Activated CD8-positive, alpha-beta T cell treated with anti-CD3 and anti-CD28 coated beads, Interleukin-2, amount 10 ng/mL, durations not matched to agents 7 days and 5 days (primary cell): Measurements from ENCODE around the gene ERBB3. TPM values are rescaled to one million over a fixed set of nuclear protein-coding genes. Genes with fewer than 3 reads are reported as not detected.

Experiments
- ATAC-seq: fragments of 150-1000 bp; cut with Tn5 transposase; one replicate; pipeline ENCODE4 v1.10.0; 2021; ENCODE audit warnings: moderate library complexity
- CTCF ChIA-PET: fragments of 350-600 bp; sonication (Branson Sonifier 250); formaldehyde crosslinking; loops from one replicate; lab custom pipeline; 2021; ENCODE audit warnings: antibody characterized with exemption; lab: Charles Lee
- POLR2A ChIA-PET: fragments of 350-600 bp; sonication (Branson Sonifier 250); formaldehyde crosslinking; loops from one replicate; lab custom pipeline; 2021; ENCODE audit warnings: antibody characterized with exemption; lab: Charles Lee
- DNase-seq: peaks from one replicate; pipeline ENCODE4 v3.0.0-alpha.2; 2020
- H3K27ac Mint-ChIP-seq: one replicate; pipeline ENCODE4 v1.8.0; 2021; ENCODE audit warnings: mild to moderate bottlenecking, mixed read lengths
- H3K27me3 Mint-ChIP-seq: one replicate; pipeline ENCODE4 v1.8.0; 2021; ENCODE audit warnings: low read depth, mixed read lengths
- H3K36me3 Mint-ChIP-seq: one replicate; pipeline ENCODE4 v1.8.0; 2021; ENCODE audit warnings: low read depth, mixed read lengths
- H3K4me1 Mint-ChIP-seq: one replicate; pipeline ENCODE4 v1.8.0; 2021; ENCODE audit warnings: low read depth, mixed read lengths
- H3K4me3 Mint-ChIP-seq: one replicate; pipeline ENCODE4 v1.8.0; 2021; ENCODE audit warnings: mild to moderate bottlenecking, mixed read lengths
- H3K9me3 Mint-ChIP-seq: one replicate; pipeline ENCODE4 v1.8.0; 2022; ENCODE audit warnings: mixed read lengths; ENCODE audit not compliant: insufficient read depth
- total RNA-seq, 2 experiments: library from RNA; stranded (reverse); gene quantifications; one replicate each; pipeline ENCODE4 v1.2.3, GENCODE V29; 2021

Gene ERBB3
- total RNA-seq, 2 experiments from 2014 or later: 5.4 to 5.9 TPM

- peaks cover 21% of the 10 kb centered on the region for H3K36me3 Mint-ChIP-seq
- CTCF ChIA-PET: interaction anchor here (0.9 to 9.3 kb wide), 3 partner anchors 29 to 384 kb away, joined by 3 to 148 read pairs (median 5); partner anchors contain the start of gene SMARCC2
Measured at GRCh38 chr12:56122637-56123036, 42.7 kb downstream of the ERBB3 start.

GRCh38 chr12:56124133-56124532, 44.2 kb downstream of the ERBB3 start:
- no peak for DNase-seq
- Mint-ChIP-seq H3K9me3 (no peaks in the 10 kb centered on the region), H3K4me1 (peaks cover 57% of the 10 kb centered on the region), H3K27me3 (no peaks in the 10 kb centered on the region), H3K27ac (peak overlapping the region; percentile 4), H3K36me3 (peaks cover 25% of the 10 kb centered on the region), H3K4me3 (no peak overlapping the region)
- POLR2A ChIA-PET: interaction anchor here (0.7 to 8.7 kb wide), 3 partner anchors 36 to 65 kb away, joined by 3 to 77 read pairs (median 4); partner anchors contain the start of genes MYL6 and SMARCC2
- CTCF ChIA-PET: interaction anchor here (0.7 to 9.3 kb wide), 9 partner anchors 20 to 386 kb away, joined by 3 to 148 read pairs (median 5); partner anchors contain the start of genes MYL6, MYL6B, PA2G4 and SMARCC2
- ATAC-seq: no peak

More at GRCh38 chr12:56122637-56123036, 42.7 kb downstream of the ERBB3 start:
- H3K27ac Mint-ChIP-seq: no peak overlapping the region
- no peaks in the 10 kb centered on the region for H3K9me3 Mint-ChIP-seq
- POLR2A ChIA-PET: interaction anchor here (8.7 kb wide), 1 partner anchor 38 kb away, joined by 77 read pairs; the partner anchor contains the start of gene MYL6
- H3K4me3 Mint-ChIP-seq: no peak overlapping the region
- H3K4me1 Mint-ChIP-seq: peaks cover 67% of the 10 kb centered on the region
- DNase-seq (no peak), ATAC-seq (no peak)
- no peaks in the 10 kb centered on the region for H3K27me3 Mint-ChIP-seq

- H3K36me3 Mint-ChIP-seq: peaks cover 39% of the 10 kb centered on the region
- ChIA-PET POLR2A (interaction anchor here (0.6 to 8.7 kb wide), 10 partner anchors 8 to 95 kb away, joined by 3 to 77 read pairs (median 7); partner anchors contain the start of genes MYL6, MYL6B, PA2G4 and RNF41), CTCF (interaction anchor here (0.6 to 9.3 kb wide), 22 partner anchors 9 to 509 kb away, joined by 3 to 148 read pairs (median 4); partner anchors contain the start of genes ANKRD52, CS, MYL6 and MYL6B)
- H3K9me3 Mint-ChIP-seq: no peaks in the 10 kb centered on the region
- H3K4me1 Mint-ChIP-seq: peaks cover 62% of the 10 kb centered on the region
- no peaks in the 10 kb centered on the region for H3K27me3 Mint-ChIP-seq
- ATAC-seq: no peak
- peak overlapping the region; percentile 91 for H3K27ac Mint-ChIP-seq
- DNase-seq: no peak
- peak overlapping the region; percentile 88 for H3K4me3 Mint-ChIP-seq
Measured at GRCh38 chr12:56126732-56127239, 46.8 kb downstream of the ERBB3 start.

- peaks cover 69% of the 10 kb centered on the region for H3K4me1 Mint-ChIP-seq
- DNase-seq: no peak
- no peaks in the 10 kb centered on the region for H3K9me3 Mint-ChIP-seq
- peaks cover 46% of the 10 kb centered on the region for H3K36me3 Mint-ChIP-seq
- ChIA-PET POLR2A (interaction anchor here (0.6 to 8.7 kb wide), 17 partner anchors 9 to 1350 kb away, joined by 3 to 77 read pairs (median 7); partner anchors contain the start of genes DNAJC14, MYL6, MYL6B and PA2G4), CTCF (interaction anchor here (1.0 to 9.3 kb wide), 17 partner anchors 10 to 508 kb away, joined by 3 to 148 read pairs (median 9); partner anchors contain the start of genes ERBB3, MYL6, MYL6B and PA2G4)
- H3K4me3 Mint-ChIP-seq: peak overlapping the region; percentile 88
- peak overlapping the region; percentile 91 for H3K27ac Mint-ChIP-seq
- no peaks in the 10 kb centered on the region for H3K27me3 Mint-ChIP-seq
- ATAC-seq: no peak
Measured at GRCh38 chr12:56127485-56127887, 47.5 kb downstream of the ERBB3 start.

GRCh38 chr12:56127888-56128669, 48.1 kb downstream of the ERBB3 start, which contains the start of gene ESYT1:
ESYT1 (plus strand) TSS chr12:56128267; CDS start chr12:56128320, 53 bp downstream.
- peak; percentile 100 for DNase-seq
- Mint-ChIP-seq H3K9me3 (no peaks in the 10 kb centered on the region), H3K4me3 (peak within 1 kb of the TSS; percentile 88), H3K36me3 (peaks cover 49% of the 10 kb centered on the region), H3K27me3 (no peaks in the 10 kb centered on the region), H3K27ac (peak within 1 kb of the TSS; percentile 91), H3K4me1 (peaks cover 70% of the 10 kb centered on the region)
- ATAC-seq: peak; percentile 91
- POLR2A ChIA-PET: interaction anchor here (0.6 to 8.7 kb wide), 20 partner anchors 9 to 1349 kb away, joined by 3 to 77 read pairs (median 6); partner anchors contain the start of genes DNAJC14, MYL6, MYL6B and PA2G4
- CTCF ChIA-PET: interaction anchor here (1.0 to 9.3 kb wide), 17 partner anchors 10 to 508 kb away, joined by 3 to 148 read pairs (median 9); partner anchors contain the start of genes ERBB3, MYL6, MYL6B and PA2G4

- ATAC-seq (no peak), DNase-seq (no peak)
- Mint-ChIP-seq H3K4me1 (peaks cover 76% of the 10 kb centered on the region), H3K27ac (peak overlapping the region; percentile 91), H3K27me3 (no peaks in the 10 kb centered on the region), H3K9me3 (no peaks in the 10 kb centered on the region), H3K36me3 (peaks cover 54% of the 10 kb centered on the region), H3K4me3 (peak overlapping the region; percentile 88)
- ChIA-PET CTCF (interaction anchor here (1.2 to 9.3 kb wide), 14 partner anchors 10 to 507 kb away, joined by 4 to 148 read pairs (median 10); partner anchors contain the start of genes ERBB3, MYL6, MYL6B and PA2G4), POLR2A (interaction anchor here (0.8 to 8.7 kb wide), 18 partner anchors 8 to 299 kb away, joined by 3 to 77 read pairs (median 6); partner anchors contain the start of genes DNAJC14, MYL6, MYL6B and PA2G4)
Measured at GRCh38 chr12:56128670-56129205, 48.8 kb downstream of the ERBB3 start.

- ATAC-seq: peak; percentile 50
- Mint-ChIP-seq H3K4me1 (peaks cover 75% of the 10 kb centered on the region), H3K4me3 (peak overlapping the region; percentile 88), H3K9me3 (no peaks in the 10 kb centered on the region), H3K27me3 (no peaks in the 10 kb centered on the region), H3K27ac (peak overlapping the region; percentile 91), H3K36me3 (peaks cover 59% of the 10 kb centered on the region)
- ChIA-PET POLR2A (interaction anchor here (0.7 to 8.7 kb wide), 14 partner anchors 9 to 204 kb away, joined by 3 to 77 read pairs (median 6); partner anchors contain the start of genes MYL6, MYL6B, PA2G4 and PAN2), CTCF (interaction anchor here (1.0 to 9.3 kb wide), 6 partner anchors 9 to 391 kb away, joined by 3 to 148 read pairs (median 8); partner anchors contain the start of genes MYL6B, PA2G4 and SMARCC2)
- DNase-seq: peak; percentile 91
Measured at GRCh38 chr12:56129206-56129941, 49.4 kb downstream of the ERBB3 start.

GRCh38 chr12:56129942-56130495, 50.1 kb downstream of the ERBB3 start:
- POLR2A ChIA-PET: interaction anchor here (0.7 to 8.7 kb wide), 7 partner anchors 8 to 36 kb away, joined by 3 to 77 read pairs (median 23); partner anchors contain the start of genes MYL6, MYL6B, RPL41 and ZC3H10
- CTCF ChIA-PET: interaction anchor here (1.0 to 9.3 kb wide), 4 partner anchors 11 to 391 kb away, joined by 3 to 148 read pairs (median 5); partner anchors contain the start of genes MYL6B, SMARCC2 and ZC3H10
- peak overlapping the region; percentile 88 for H3K4me3 Mint-ChIP-seq

GRCh38 chr12:56130876-56131275, 50.9 kb downstream of the ERBB3 start:
- Mint-ChIP-seq H3K36me3 (peaks cover 65% of the 10 kb centered on the region), H3K9me3 (no peaks in the 10 kb centered on the region), H3K4me1 (peaks cover 63% of the 10 kb centered on the region), H3K27me3 (no peaks in the 10 kb centered on the region), H3K27ac (peak overlapping the region; percentile 91), H3K4me3 (peak overlapping the region; percentile 88)
- ATAC-seq: no peak
- ChIA-PET CTCF (interaction anchor here (1.4 to 9.3 kb wide), 2 partner anchors 12 to 59 kb away, joined by 4 to 148 read pairs; partner anchors contain the start of genes SMARCC2 and ZC3H10), POLR2A (interaction anchor here (1.0 to 8.7 kb wide), 2 partner anchors 30 to 35 kb away, joined by 4 to 77 read pairs; partner anchors contain the start of gene MYL6)
- no peak for DNase-seq

More at GRCh38 chr12:56129942-56130495, 50.1 kb downstream of the ERBB3 start:
- no peak for DNase-seq
- H3K4me1 Mint-ChIP-seq: peaks cover 69% of the 10 kb centered on the region
- H3K27ac Mint-ChIP-seq: peak overlapping the region; percentile 91
- ATAC-seq: no peak
- peaks cover 59% of the 10 kb centered on the region for H3K36me3 Mint-ChIP-seq
- no peaks in the 10 kb centered on the region for H3K27me3 Mint-ChIP-seq
- H3K9me3 Mint-ChIP-seq: no peaks in the 10 kb centered on the region
